ENCODE data around the gene TGDS. TPM values are rescaled to one million over a fixed set of nuclear protein-coding genes. Genes with fewer than 3 reads are reported as not detected.
A peak's percentile ranks its signal among the peaks of the same experiment; 100 is the strongest.

TGDS gene
- total RNA-seq, 5 donors from 2014 or later (not counting 1 experiment from before 2014, with no cell fraction given): 5.6 to 16.4 (median 12.9) TPM

DNA sequence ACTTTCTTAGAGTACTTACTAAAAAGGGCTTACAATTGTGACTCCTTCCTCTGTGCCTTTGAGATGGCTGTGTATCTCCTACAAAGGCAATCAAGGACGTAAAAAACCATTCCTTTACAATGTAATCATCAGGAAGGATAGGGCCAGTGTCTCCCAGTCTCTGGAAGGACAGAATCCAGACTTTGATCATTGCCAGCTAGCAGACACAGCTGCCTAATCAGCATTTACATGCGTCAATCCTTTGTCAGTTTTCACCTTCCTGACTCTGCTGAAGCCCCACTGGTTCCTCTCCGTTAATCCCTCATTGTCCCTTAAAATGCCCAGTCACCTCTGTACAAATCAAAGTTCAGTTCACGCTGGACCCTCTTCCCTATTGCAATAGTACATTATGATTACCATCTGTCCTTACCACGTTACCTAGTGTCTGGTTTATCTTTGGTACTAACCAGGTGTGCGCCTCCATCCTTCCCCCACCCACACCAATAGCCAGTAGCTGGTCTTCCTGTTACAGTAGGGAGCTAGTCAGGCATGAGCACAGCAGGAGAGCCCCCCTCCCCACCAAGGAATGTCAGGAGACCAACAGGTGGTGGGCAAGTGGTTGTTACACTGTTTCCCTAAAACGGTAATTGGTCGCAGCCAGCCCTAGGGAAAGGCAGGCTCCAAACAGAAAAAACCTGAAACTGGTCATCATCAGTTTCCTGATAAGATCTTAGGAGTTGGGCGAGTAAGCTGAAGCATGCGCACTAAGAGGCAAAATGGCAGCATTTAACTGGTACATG, 49.7 kb downstream of the TGDS start:
- H3K4me3 Mint-ChIP-seq: no peak overlapping the region

DNA sequence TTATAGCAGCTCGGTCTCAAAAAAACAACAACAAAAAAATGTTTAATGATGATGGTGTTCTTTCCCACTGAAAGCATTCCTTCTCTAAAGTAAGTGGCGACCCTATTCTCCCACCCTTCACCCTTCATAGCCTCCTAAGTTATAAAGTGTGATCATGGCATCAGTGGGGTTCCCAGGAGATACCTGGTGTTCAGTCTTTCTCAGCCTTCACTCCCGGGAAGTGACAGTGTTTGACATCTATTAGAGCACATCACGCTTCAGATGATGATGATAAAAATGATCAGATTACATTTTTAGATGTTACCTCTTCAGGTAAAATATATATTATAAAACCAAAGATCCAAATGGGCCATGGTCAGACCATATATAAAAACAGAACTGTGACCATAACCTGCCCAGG, 51.0 kb downstream of the TGDS start:
- no CpG with 5 or more reads among the region's 4 CpGs for WGBS (ENCODE audit: insufficient coverage)
- no peak overlapping the region for H3K27ac ChIP-seq (ENCODE audit: low read length)
- H3K27me3 ChIP-seq (replicated peaks in 1 of 2; ENCODE audit: control insufficient read depth in 2 of 2, extremely low read depth in 1 of 2, insufficient read depth in 2 of 2, low read length in 1 of 2): no peaks in the 10 kb centered on the region
- H3K36me3 ChIP-seq (ENCODE audit: control insufficient read depth in 2 of 2, extremely low read depth in 1 of 2, insufficient read depth in 1 of 2, low read length in 1 of 2): no peaks in the 10 kb centered on the region
- ChIA-PET CTCF (no interaction called here), POLR2A (no interaction called here)
- peaks cover 5% of the 10 kb centered on the region for H3K36me3 Mint-ChIP-seq
- no peaks in the 10 kb centered on the region for H3K9me3 ChIP-seq
- H3K4me3 ChIP-seq (ENCODE audit: control insufficient read depth in 1 of 2, extremely low read depth in 1 of 2, low read length in 1 of 2): no peak overlapping the region
- H3K27me3 Mint-ChIP-seq: peaks cover 3 to 4% of the 10 kb centered on the region in 2 donors
- ATAC-seq (replicated peaks in 1 of 4) (no peak), DNase-seq (no peak)
- peaks cover 6 to 19% of the 10 kb centered on the region in 2 experiments for H3K4me1 ChIP-seq (ENCODE audit: control insufficient read depth in 1 of 2, extremely low read depth in 1 of 2, insufficient read depth in 2 of 2, low read length in 2 of 2)
- H3K4me3 Mint-ChIP-seq: no peak overlapping the region
- peaks cover 0 to 5% (median 2%) of the 10 kb centered on the region in 3 donors for H3K9me3 Mint-ChIP-seq
- no peak overlapping the region for H3K27ac Mint-ChIP-seq
- H3K4me1 Mint-ChIP-seq: peaks cover 21 to 32% (median 22%) of the 10 kb centered on the region in 3 donors

More for the DNA sequence above, 49.7 kb downstream of the TGDS start:
- WGBS (ENCODE audit: insufficient coverage): 84% methylated on average over 8 of the region's 10 CpGs
- H3K36me3 Mint-ChIP-seq: peaks cover 5% of the 10 kb centered on the region
- ChIA-PET POLR2A (no interaction called here), CTCF (interaction anchor here (0.6 kb wide), 2 partner anchors 11 to 21 kb away, joined by 3 to 4 read pairs; no protein-coding TSS in a partner anchor)
- Histone ChIP-seq H3K27ac (ENCODE audit: low read length) (no peak overlapping the region), H3K9me3 (no peaks in the 10 kb centered on the region), H3K4me3 (ENCODE audit: control insufficient read depth in 1 of 2, extremely low read depth in 1 of 2, low read length in 1 of 2) (no peak overlapping the region), H3K4me1 (ENCODE audit: control insufficient read depth in 1 of 2, extremely low read depth in 1 of 2, insufficient read depth in 2 of 2, low read length in 2 of 2) (peaks cover 6 to 25% of the 10 kb centered on the region in 2 experiments), H3K27me3 (replicated peaks in 1 of 2; ENCODE audit: control insufficient read depth in 2 of 2, extremely low read depth in 1 of 2, insufficient read depth in 2 of 2, low read length in 1 of 2) (no peaks in the 10 kb centered on the region), H3K36me3 (ENCODE audit: control insufficient read depth in 2 of 2, extremely low read depth in 1 of 2, insufficient read depth in 1 of 2, low read length in 1 of 2) (no peaks in the 10 kb centered on the region)
- peaks cover 22 to 34% (median 30%) of the 10 kb centered on the region in 3 donors for H3K4me1 Mint-ChIP-seq
- H3K27ac Mint-ChIP-seq: no peak overlapping the region
- ATAC-seq (replicated peaks in 1 of 4): no peak
- DNase-seq: no peak
- H3K9me3 Mint-ChIP-seq: peaks cover 0 to 5% (median 2%) of the 10 kb centered on the region in 3 donors
- peaks cover 3 to 4% of the 10 kb centered on the region in 2 donors for H3K27me3 Mint-ChIP-seq

DNA sequence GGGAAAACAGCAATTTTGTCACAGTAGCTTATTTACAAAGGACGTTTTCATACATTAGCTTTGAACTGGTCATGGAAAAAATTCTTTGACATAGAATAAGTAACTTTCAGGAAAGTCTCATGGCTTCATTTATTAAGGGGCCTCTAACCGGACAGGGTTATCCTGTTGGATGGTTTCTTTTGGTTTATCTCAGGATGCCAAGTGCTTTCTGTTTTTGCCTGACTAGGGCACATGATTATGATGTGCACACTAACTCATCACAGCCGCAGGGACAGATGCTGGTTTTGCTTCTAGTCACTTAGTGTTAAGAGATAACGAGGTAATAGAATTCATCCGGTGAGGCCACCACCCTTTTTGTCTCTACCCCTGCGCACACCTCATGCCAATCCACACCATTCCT, 53.0 kb downstream of the TGDS start:
- H3K27me3 ChIP-seq (replicated peaks in 1 of 2; ENCODE audit: control insufficient read depth in 2 of 2, extremely low read depth in 1 of 2, insufficient read depth in 2 of 2, low read length in 1 of 2): no peaks in the 10 kb centered on the region
- H3K9me3 Mint-ChIP-seq: peaks cover 0 to 5% (median 2%) of the 10 kb centered on the region in 3 donors
- no peak overlapping the region for H3K27ac ChIP-seq (ENCODE audit: low read length)
- ChIA-PET CTCF (no interaction called here), POLR2A (no interaction called here)
- H3K27ac Mint-ChIP-seq: peak overlapping the region in 1 of 2 donors; percentile 1
- peaks cover 0 to 7% of the 10 kb centered on the region in 2 experiments for H3K4me1 ChIP-seq (ENCODE audit: control insufficient read depth in 1 of 2, extremely low read depth in 1 of 2, insufficient read depth in 2 of 2, low read length in 2 of 2)
- H3K4me3 ChIP-seq (ENCODE audit: control insufficient read depth in 1 of 2, extremely low read depth in 1 of 2, low read length in 1 of 2): no peak overlapping the region
- DNase-seq: no peak
- H3K36me3 ChIP-seq (ENCODE audit: control insufficient read depth in 2 of 2, extremely low read depth in 1 of 2, insufficient read depth in 1 of 2, low read length in 1 of 2): no peaks in the 10 kb centered on the region
- H3K36me3 Mint-ChIP-seq: no peaks in the 10 kb centered on the region
- WGBS (ENCODE audit: insufficient coverage): 71% methylated on average over 5 of the region's 6 CpGs
- H3K9me3 ChIP-seq: no peaks in the 10 kb centered on the region
- H3K4me1 Mint-ChIP-seq: peaks cover 7 to 17% (median 8%) of the 10 kb centered on the region in 3 donors
- no peak overlapping the region for H3K4me3 Mint-ChIP-seq
- peaks cover 0 to 10% of the 10 kb centered on the region in 2 donors for H3K27me3 Mint-ChIP-seq
- ATAC-seq (replicated peaks in 1 of 4): no peak

DNA sequence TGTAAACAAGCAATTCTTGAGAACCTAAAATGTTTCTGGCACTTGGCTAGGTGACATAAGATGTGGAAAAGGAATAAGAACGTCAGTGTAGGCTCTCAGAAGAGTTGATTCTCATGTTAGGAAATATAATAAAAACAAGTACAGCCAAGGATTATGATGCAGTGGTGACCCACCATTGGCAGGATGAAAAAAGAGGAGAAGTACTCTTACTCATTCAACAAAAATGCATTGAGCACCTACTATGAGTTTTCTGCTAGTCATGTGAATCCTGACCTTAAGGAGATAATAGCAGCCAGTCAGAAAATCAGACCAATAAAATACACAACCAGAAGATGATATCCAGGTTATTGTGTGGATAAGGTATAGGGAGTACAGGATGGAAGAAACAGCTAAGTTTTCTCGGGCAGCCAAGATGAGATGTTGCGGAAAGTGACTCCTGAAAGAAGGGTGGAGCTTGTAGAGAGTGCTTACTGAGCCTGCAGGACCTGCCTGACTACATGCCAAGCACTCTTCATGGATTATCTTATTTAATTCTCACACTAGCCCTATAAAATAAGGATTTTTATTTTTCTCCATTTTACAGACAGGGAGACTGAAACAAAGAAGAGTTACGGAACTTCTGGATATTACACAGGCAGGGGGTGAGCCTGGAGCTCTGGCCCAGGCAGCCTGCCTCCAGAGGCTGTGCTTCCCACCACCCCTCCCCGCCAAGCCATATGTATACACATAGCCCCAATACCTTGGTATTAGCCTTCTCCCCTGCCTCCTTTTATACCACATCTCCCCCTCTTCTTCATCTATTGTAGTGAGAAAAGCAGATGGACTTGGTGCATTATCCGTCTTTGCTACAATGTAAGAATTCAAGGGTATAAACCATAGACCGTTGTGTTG, 58.0 kb downstream of the TGDS start:
- Histone ChIP-seq H3K36me3 (ENCODE audit: control insufficient read depth in 2 of 2, extremely low read depth in 1 of 2, insufficient read depth in 1 of 2, low read length in 1 of 2) (no peaks in the 10 kb centered on the region), H3K4me1 (ENCODE audit: control insufficient read depth in 1 of 2, extremely low read depth in 1 of 2, insufficient read depth in 2 of 2, low read length in 2 of 2) (peaks cover 2 to 9% of the 10 kb centered on the region in 2 experiments), H3K4me3 (ENCODE audit: control insufficient read depth in 1 of 2, extremely low read depth in 1 of 2, low read length in 1 of 2) (no peak overlapping the region), H3K9me3 (no peaks in the 10 kb centered on the region), H3K27ac (ENCODE audit: low read length) (no peak overlapping the region), H3K27me3 (replicated peaks in 1 of 2; ENCODE audit: control insufficient read depth in 2 of 2, extremely low read depth in 1 of 2, insufficient read depth in 2 of 2, low read length in 1 of 2) (no peaks in the 10 kb centered on the region)
- ChIA-PET POLR2A (no interaction called here), CTCF (no interaction called here)
- H3K27ac Mint-ChIP-seq: no peak overlapping the region
- no peaks in the 10 kb centered on the region for H3K36me3 Mint-ChIP-seq
- no peak overlapping the region for H3K4me3 Mint-ChIP-seq
- H3K27me3 Mint-ChIP-seq: peaks cover 0 to 15% of the 10 kb centered on the region in 2 donors
- no peaks in the 10 kb centered on the region for H3K9me3 Mint-ChIP-seq
- WGBS (ENCODE audit: insufficient coverage): 100% methylated on average over 2 of the region's 7 CpGs
- no peak for ATAC-seq (replicated peaks in 1 of 4)
- H3K4me1 Mint-ChIP-seq: peaks cover 13 to 16% (median 14%) of the 10 kb centered on the region in 3 donors
- no peak for DNase-seq

DNA sequence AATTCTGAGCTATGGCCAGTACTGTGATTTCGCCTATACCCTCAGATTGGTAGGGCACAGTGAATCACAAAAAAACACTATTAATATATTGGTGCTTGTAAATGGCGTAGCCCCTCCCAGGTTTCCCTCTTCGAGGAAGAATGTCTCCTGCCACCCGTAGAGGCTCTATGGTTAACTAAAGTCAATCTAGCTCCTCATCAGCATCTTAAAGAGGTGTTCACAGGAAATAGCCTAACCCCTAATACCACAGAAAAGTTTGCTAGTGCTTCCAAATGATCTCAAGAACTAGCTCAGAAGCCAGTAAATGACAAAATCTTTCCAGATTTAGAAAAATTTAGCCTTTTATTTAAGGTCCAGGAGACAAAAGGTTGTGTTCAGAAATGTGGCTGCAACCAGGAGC, 60.2 kb downstream of the TGDS start:
- no peak for DNase-seq
- H3K4me1 ChIP-seq (ENCODE audit: control insufficient read depth in 1 of 2, extremely low read depth in 1 of 2, insufficient read depth in 2 of 2, low read length in 2 of 2): peaks cover 2 to 9% of the 10 kb centered on the region in 2 experiments
- Mint-ChIP-seq H3K4me1 (peaks cover 11 to 16% (median 13%) of the 10 kb centered on the region in 3 donors), H3K4me3 (no peak overlapping the region), H3K9me3 (peaks cover 0 to 5% (median 0%) of the 10 kb centered on the region in 3 donors), H3K27me3 (peaks cover 0 to 15% of the 10 kb centered on the region in 2 donors), H3K36me3 (no peaks in the 10 kb centered on the region), H3K27ac (peak overlapping the region; percentile 28 to 55)
- CTCF ChIA-PET: no interaction called here
- H3K36me3 ChIP-seq (ENCODE audit: control insufficient read depth in 2 of 2, extremely low read depth in 1 of 2, insufficient read depth in 1 of 2, low read length in 1 of 2): no peaks in the 10 kb centered on the region
- POLR2A ChIA-PET: interaction anchor here in 1 of 2 donors (0.8 kb wide), 1 partner anchor 45 kb away, joined by 3 read pairs; no protein-coding TSS in a partner anchor
- no peaks in the 10 kb centered on the region for H3K9me3 ChIP-seq
- H3K27me3 ChIP-seq (replicated peaks in 1 of 2; ENCODE audit: control insufficient read depth in 2 of 2, extremely low read depth in 1 of 2, insufficient read depth in 2 of 2, low read length in 1 of 2): no peaks in the 10 kb centered on the region
- WGBS (ENCODE audit: insufficient coverage): no CpG with 5 or more reads among the region's 4 CpGs
- no peak overlapping the region for H3K27ac ChIP-seq (ENCODE audit: low read length)
- peak in 2 of 4 experiments; percentile 56 to 57 for ATAC-seq (replicated peaks in 1 of 4)
- no peak overlapping the region for H3K4me3 ChIP-seq (ENCODE audit: control insufficient read depth in 1 of 2, extremely low read depth in 1 of 2, low read length in 1 of 2)

DNA sequence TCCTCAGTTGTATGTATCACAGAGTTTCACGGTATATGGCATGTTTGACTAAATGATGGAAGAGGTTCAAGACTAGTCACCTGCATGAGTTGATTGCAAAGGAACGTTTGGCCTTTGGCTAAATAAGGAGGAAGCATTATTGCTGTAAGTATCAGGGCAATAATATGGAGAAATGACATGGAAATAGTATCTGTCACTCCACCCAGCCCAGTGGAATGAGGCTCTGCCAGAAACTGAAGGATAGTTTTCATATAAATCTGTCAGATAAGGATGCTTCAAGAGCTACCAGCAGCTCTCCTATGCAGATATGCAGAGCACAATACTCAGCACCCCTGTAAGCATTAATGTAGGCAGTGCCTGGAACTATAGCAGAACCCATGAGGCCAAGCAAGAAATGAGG, 60.7 kb downstream of the TGDS start:
- H3K9me3 Mint-ChIP-seq: peaks cover 0 to 8% (median 0%) of the 10 kb centered on the region in 3 donors
- ATAC-seq (replicated peaks in 1 of 4): no peak
- Histone ChIP-seq H3K27me3 (replicated peaks in 1 of 2; ENCODE audit: control insufficient read depth in 2 of 2, extremely low read depth in 1 of 2, insufficient read depth in 2 of 2, low read length in 1 of 2) (no peaks in the 10 kb centered on the region), H3K36me3 (ENCODE audit: control insufficient read depth in 2 of 2, extremely low read depth in 1 of 2, insufficient read depth in 1 of 2, low read length in 1 of 2) (no peaks in the 10 kb centered on the region), H3K4me3 (ENCODE audit: control insufficient read depth in 1 of 2, extremely low read depth in 1 of 2, low read length in 1 of 2) (no peak overlapping the region), H3K9me3 (no peaks in the 10 kb centered on the region), H3K4me1 (ENCODE audit: control insufficient read depth in 1 of 2, extremely low read depth in 1 of 2, insufficient read depth in 2 of 2, low read length in 2 of 2) (peaks cover 2 to 9% of the 10 kb centered on the region in 2 experiments), H3K27ac (ENCODE audit: low read length) (no peak overlapping the region)
- peaks cover 0 to 15% of the 10 kb centered on the region in 2 donors for H3K27me3 Mint-ChIP-seq
- POLR2A ChIA-PET: no interaction called here
- no peaks in the 10 kb centered on the region for H3K36me3 Mint-ChIP-seq
- DNase-seq: no peak
- H3K4me1 Mint-ChIP-seq: peaks cover 11 to 16% (median 13%) of the 10 kb centered on the region in 3 donors
- no peak overlapping the region for H3K4me3 Mint-ChIP-seq
- peak overlapping the region in 1 of 2 donors; percentile 33 for H3K27ac Mint-ChIP-seq
- CTCF ChIA-PET: no interaction called here
- 65% methylated on average over 2 of the region's 2 CpGs for WGBS (ENCODE audit: insufficient coverage)

All from T-cell (primary cell).